IMR-90 (cell line): ENCODE measurements around the gene ARVCF. TPM values are rescaled to one million over a fixed set of nuclear protein-coding genes. Genes with fewer than 3 reads are reported as not detected.

ENCODE experiments used
- ATAC-seq: fragments of 200-7000 bp; cut with Tn5 transposase; 2 replicates; pipeline ENCODE4 v1.9.1; 2020; ENCODE audit warnings: low read depth, mild to moderate bottlenecking, moderate library complexity
- BruUV-seq: library from RNA; stranded (reverse); fragments of 400-500 nt; replicated peaks from 2 replicates; lab custom pipeline; 2021; lab: Mats Ljungman, UMichigan
- CTCF ChIA-PET: fragments of 300-600 bp; formaldehyde crosslinking; extraction: SDS; loops from one replicate; lab custom pipeline; 2021; ENCODE audit warnings: antibody characterized with exemption; lab: Yijun Ruan, JAX
- POLR2A ChIA-PET: fragments of 300-600 bp; sonication (Branson Sonifier 250); formaldehyde crosslinking; loops from one replicate; lab custom pipeline; 2022; ENCODE audit warnings: antibody characterized with exemption; ENCODE audit not compliant: unreplicated experiment; lab: Charles Lee
- DNase-seq: peaks from one replicate; pipeline ENCODE4 v3.0.0; 2013
- H2AFZ ChIP-seq: replicated peaks from 2 replicates; pipeline ENCODE3; 2013; ENCODE audit warnings: low read length, mild to moderate bottlenecking; ENCODE audit not compliant: poor library complexity
- H2AK5ac ChIP-seq: 2 replicates; pipeline ENCODE4 v1.6.1; 2013; ENCODE audit warnings: low read depth, low read length, inconsistent platforms
- H2AK9ac ChIP-seq: replicated peaks from 2 replicates; pipeline ENCODE3; 2013; ENCODE audit warnings: mild to moderate bottlenecking, low read depth, low read length, moderate library complexity; ENCODE audit not compliant: poor library complexity
- H2BK120ac ChIP-seq: 2 replicates; pipeline ENCODE4 v1.6.1; 2013; ENCODE audit warnings: low read depth, low read length, inconsistent platforms
- H2BK15ac ChIP-seq: 3 replicates; pipeline ENCODE4 v1.6.1; 2013; ENCODE audit warnings: low read depth, low read length, inconsistent platforms
- H2BK20ac ChIP-seq: 2 replicates; pipeline ENCODE4 v1.6.1; 2013; ENCODE audit warnings: low read depth, mild to moderate bottlenecking, inconsistent platforms, low read length, moderate library complexity
- H2BK5ac ChIP-seq: 2 replicates; pipeline ENCODE4 v1.6.1; 2013; ENCODE audit warnings: mild to moderate bottlenecking, low read depth, low read length, inconsistent platforms; ENCODE audit not compliant: poor library complexity, severe bottlenecking
- H3K14ac ChIP-seq: replicated peaks from 2 replicates; pipeline ENCODE4 v1.6.1; 2013; ENCODE audit warnings: low read depth, low read length, inconsistent platforms
- H3K18ac ChIP-seq: 2 replicates; pipeline ENCODE4 v1.6.1; 2013; ENCODE audit warnings: low read depth, low read length, control low read depth
- H3K23ac ChIP-seq: 2 replicates; pipeline ENCODE4 v1.6.1; 2013; ENCODE audit warnings: low read depth, low read length, inconsistent platforms
- H3K27ac ChIP-seq: 2 replicates; pipeline ENCODE4 v1.5.1; 2013; ENCODE audit warnings: mild to moderate bottlenecking, control low read depth, low read length; ENCODE audit not compliant: insufficient read depth
- H3K27me3 ChIP-seq: 2 replicates; pipeline ENCODE4 v1.6.1; 2013; ENCODE audit warnings: low read length; ENCODE audit not compliant: control insufficient read depth, insufficient read depth
- H3K36me3 ChIP-seq: 2 replicates; pipeline ENCODE4 v1.6.1; 2013; ENCODE audit warnings: low read length, mixed read lengths; ENCODE audit not compliant: control insufficient read depth, insufficient read depth
- H3K4ac ChIP-seq: 2 replicates; pipeline ENCODE4 v1.6.1; 2013; ENCODE audit warnings: low read depth, low read length, inconsistent platforms
- H3K4me1 ChIP-seq: 2 replicates; pipeline ENCODE4 v1.6.1; 2013; ENCODE audit warnings: low read length, mixed read lengths; ENCODE audit not compliant: control insufficient read depth, insufficient read depth
- H3K4me2 ChIP-seq: 2 replicates; pipeline ENCODE4 v1.6.1; 2013; ENCODE audit warnings: low read depth, mild to moderate bottlenecking, control low read depth, low read length, moderate library complexity
- H3K4me3 ChIP-seq: 2 replicates; pipeline ENCODE4 v1.5.1; 2013; ENCODE audit warnings: low read depth, mild to moderate bottlenecking, control low read depth, low read length, moderate library complexity; ENCODE audit not compliant: insufficient read depth
- H3K56ac ChIP-seq: 2 replicates; pipeline ENCODE4 v1.6.1; 2013; ENCODE audit warnings: low read length, inconsistent platforms; ENCODE audit not compliant: insufficient read depth; ENCODE audit errors: extremely low read depth
- H3K79me1 ChIP-seq, 2 experiments: 2 replicates each; pipeline ENCODE4 v1.6.1; 2013; ENCODE audit warnings: low read length in 2 of 2, inconsistent platforms in 1 of 2, low read depth in 1 of 2
- H3K9ac ChIP-seq: 2 replicates; pipeline ENCODE4 v1.6.1; 2013; ENCODE audit warnings: low read depth, low read length, control low read depth
- H3K9me1 ChIP-seq: 2 replicates; pipeline ENCODE4 v1.6.1; 2013; ENCODE audit warnings: low read length, inconsistent platforms; ENCODE audit not compliant: insufficient read depth
- H3K9me3 ChIP-seq: 2 replicates; pipeline ENCODE4 v1.6.1; 2013; ENCODE audit warnings: low read length; ENCODE audit not compliant: control insufficient read depth, insufficient read depth
- H4K20me1 ChIP-seq: 2 replicates; pipeline ENCODE4 v1.6.1; 2013; ENCODE audit warnings: low read length, inconsistent platforms; ENCODE audit not compliant: insufficient read depth
- H4K5ac ChIP-seq: 2 replicates; pipeline ENCODE4 v1.6.1; 2013; ENCODE audit warnings: mild to moderate bottlenecking, low read depth, low read length, control low read depth
- H4K8ac ChIP-seq, 2 experiments: 2 replicates each; pipeline ENCODE4 v1.6.1; 2013; ENCODE audit warnings: low read depth in 2 of 2, low read length in 2 of 2, control low read depth in 1 of 2, inconsistent platforms in 1 of 2
- H4K91ac ChIP-seq: 2 replicates; pipeline ENCODE4 v1.6.1; 2013; ENCODE audit warnings: low read depth, low read length, inconsistent platforms; ENCODE audit not compliant: insufficient read depth
- FOS ChIP-seq: fragments of 150-350 bp; IDR thresholded peaks from 2 replicates; pipeline ENCODE4 v1.6.1; 2016; ENCODE audit warnings: low read depth, low read length
- USF2 ChIP-seq: fragments of 150-350 bp; IDR thresholded peaks from 2 replicates; pipeline ENCODE4 v1.6.1; 2017; ENCODE audit warnings: mild to moderate bottlenecking, antibody characterized with exemption, low read length, low read depth
- WGBS, 2 experiments: methylation state at CpG; one replicate each; pipeline versions ENCODE4 v1.1.5 to v1.1.7; 2013; ENCODE audit warnings: missing lambda C conversion rate in 2 of 2; ENCODE audit not compliant: insufficient read length in 1 of 2; ENCODE audit errors: extremely low coverage in 2 of 2; 5-methylcytosine and 5-hydroxymethylcytosine counted together
- dilution Hi-C: fragments of 300-500 bp; cut with HindIII; formaldehyde crosslinking; loops from one replicate; pipeline ENCODE4 v1.14.3; 2018; ENCODE audit warnings: low sequenced_read_pairs; ENCODE audit not compliant: unreplicated experiment
- in situ Hi-C: fragments of 300-500 bp; cut with MboI; formaldehyde crosslinking; loops from 3 replicates; pipeline ENCODE4 v1.14.3; 2019; ENCODE audit warnings: low sequenced_read_pairs, inconsistent platforms, mixed read lengths
- intact Hi-C: fragments of 100-400 bp; cut with micrococcal nuclease; formaldehyde crosslinking; loops from 2 replicates; pipeline ENCODE4 v1.10.0; 2022
- polyA plus RNA-seq, 3 experiments: library from polyadenylated mRNA; depleted of rRNA; stranded (reverse); fragments of >200 nt; gene quantifications; 2 replicates each; pipeline ENCODE4 v1.2.3, GENCODE V29; 2012; ENCODE audit warnings: low replicate concordance in 1 of 3
- total RNA-seq: library from RNA; depleted of rRNA; stranded (reverse); fragments of >200 nt; gene quantifications from 2 replicates; pipeline ENCODE4 v1.2.3, GENCODE V29; 2012

Gene ARVCF
- total and polyA plus RNA-seq, 2 of the 4 experiments (the other 2 are of a cell fraction), result 8.6 to 14.1 TPM

GRCh38 chr22:20056161-20056560 lies 39.5 kb upstream of the ARVCF start:
- no peak overlapping the region for H2AFZ ChIP-seq
- no peaks in the 10 kb centered on the region for H3K4me1 ChIP-seq
- H3K56ac ChIP-seq, result no peak overlapping the region
- dilution Hi-C loops (no loop called here), in situ Hi-C loops (no loop called here), intact Hi-C loops (no loop called here)
- H3K79me1 ChIP-seq, result peaks cover 5 to 12% of the 10 kb centered on the region in 2 experiments; a peak in 2 of 4 replicates
- H2AK5ac ChIP-seq, result no peak overlapping the region
- no peak overlapping the region for H3K23ac ChIP-seq
- H4K91ac ChIP-seq, result no peak overlapping the region
- no peak overlapping the region for H3K4me3 ChIP-seq
- no peak overlapping the region for H3K18ac ChIP-seq
- 90% methylated on average over 5 of the region's 10 CpGs; no CpG with 5 or more reads in 1 of the 2 experiments for WGBS, 2 experiments
- no peak for ATAC-seq
- no peak overlapping the region for H4K5ac ChIP-seq
- TF ChIP-seq USF2, result no peak
- TF ChIP-seq FOS, result no peak
- H4K20me1 ChIP-seq, result no peaks in the 10 kb centered on the region; the same call in 1 of the 2 replicates
- H2BK120ac ChIP-seq, result no peak overlapping the region
- no peak overlapping the region for H2BK20ac ChIP-seq
- H2AK9ac ChIP-seq, result no peak overlapping the region
- H2BK15ac ChIP-seq, result no peak overlapping the region
- no peak overlapping the region for H2BK5ac ChIP-seq
- H3K27me3 ChIP-seq, result no peaks in the 10 kb centered on the region
- H3K9me1 ChIP-seq, result no peaks in the 10 kb centered on the region
- no TSS peak for BruUV-seq
- ChIA-PET CTCF (no interaction called here), POLR2A (no interaction called here)
- H3K4ac ChIP-seq, result no peak overlapping the region
- no peak for DNase-seq
- H3K27ac ChIP-seq, result no peak overlapping the region
- H3K36me3 ChIP-seq, result peaks cover 52% of the 10 kb centered on the region
- no peaks in the 10 kb centered on the region for H3K9me3 ChIP-seq
- H4K8ac ChIP-seq, result no peak overlapping the region
- H3K9ac ChIP-seq, result no peak overlapping the region
- no peak overlapping the region for H3K14ac ChIP-seq
- no peak overlapping the region for H3K4me2 ChIP-seq
